Ascending aorta (tissue), 2 donors: ENCODE measurements around the gene KCNJ5. TPM values are rescaled to one million over a fixed set of nuclear protein-coding genes. Genes with fewer than 3 reads are reported as not detected.

Source experiments
- DNase-seq, 2 donors: peaks; one replicate each; pipeline ENCODE4 v3.0.0-alpha.2; 2019; ENCODE audit warnings: low spot score in 2 of 2
- H3K27ac ChIP-seq, 2 donors: fragments of 200-600 bp; sonication (generic); one replicate each; pipeline ENCODE4 v1.5.1; 2016 to 2017; ENCODE audit warnings: mild to moderate bottlenecking in 1 of 2
- H3K27me3 ChIP-seq: fragments of 200-600 bp; sonication (generic); one replicate; pipeline ENCODE4 v1.5.1; 2017
- H3K36me3 ChIP-seq, 2 donors: fragments of 200-600 bp; sonication (generic); one replicate each; pipeline ENCODE4 v1.5.1; 2016
- H3K4me1 ChIP-seq, 2 donors: fragments of 200-600 bp; sonication (generic); one replicate each; pipeline ENCODE4 v1.5.1; 2016 to 2017; ENCODE audit warnings: mild to moderate bottlenecking in 1 of 2
- H3K4me3 ChIP-seq, 2 donors: fragments of 200-600 bp; sonication (generic); one replicate each; pipeline ENCODE4 v1.5.1; 2016 to 2017; ENCODE audit warnings: mild to moderate bottlenecking in 1 of 2
- H3K9me3 ChIP-seq, 2 donors: fragments of 200-600 bp; sonication (generic); one replicate each; pipeline ENCODE4 v1.5.1; 2016
- intact Hi-C: fragments of 100-400 bp; cut with DNase I; formaldehyde crosslinking; loops from one replicate; pipeline ENCODE4 v1.15.1; 2023
- total RNA-seq: library from RNA; depleted of rRNA; stranded (reverse); fragments of >200 nt; gene quantifications from one replicate; pipeline ENCODE4 v1.1.0, GENCODE V29; 2016
- TF ChIP-seq, protein P1 (sequence below), 3 experiments: fragments of 200-600 bp in 2 of 3; fragments of 450-650 bp in 1 of 3; sonication (generic) in 2 of 3; IDR thresholded peaks; one replicate each; pipeline ENCODE4 v1.5.1; 2016 to 2019; ENCODE audit warnings: antibody characterized with exemption in 3 of 3, mild to moderate bottlenecking in 1 of 3, moderate library complexity in 1 of 3

KCNJ5 gene
- total RNA-seq, 1 donor from 2014 or later, result 0.53 TPM

DNA sequence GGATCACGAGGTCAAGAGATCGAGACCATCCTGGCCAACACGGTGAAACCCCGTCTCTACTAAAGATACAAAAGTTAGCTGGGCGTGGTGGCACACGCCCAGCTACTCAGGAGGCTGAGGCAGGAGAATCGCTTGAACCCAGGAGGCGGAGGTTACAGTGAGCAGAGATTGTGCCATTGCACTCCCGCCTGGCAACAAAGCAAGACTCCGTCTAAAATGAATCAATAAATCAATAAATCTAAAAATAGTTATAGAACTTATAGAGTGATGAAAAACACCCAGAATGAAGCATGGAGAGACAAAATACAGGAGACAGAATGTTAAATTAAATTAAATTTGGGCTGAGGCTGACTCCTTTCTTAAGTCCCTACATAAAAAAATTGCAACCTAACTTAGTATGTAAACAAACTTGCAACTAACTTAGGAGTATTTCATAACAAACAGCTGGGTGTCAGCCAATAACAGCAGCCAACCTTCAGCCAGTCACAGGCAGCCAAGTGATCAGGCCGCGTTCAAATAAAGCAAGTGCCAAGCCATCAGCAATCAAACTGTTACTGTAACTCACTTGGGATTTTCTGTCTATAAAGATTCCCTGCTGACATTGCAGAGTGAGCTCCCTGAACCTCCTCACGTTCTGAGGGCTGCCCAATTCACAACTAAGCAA, 58.8 kb downstream of the KCNJ5 start:
- TF ChIP-seq, protein P1, sequence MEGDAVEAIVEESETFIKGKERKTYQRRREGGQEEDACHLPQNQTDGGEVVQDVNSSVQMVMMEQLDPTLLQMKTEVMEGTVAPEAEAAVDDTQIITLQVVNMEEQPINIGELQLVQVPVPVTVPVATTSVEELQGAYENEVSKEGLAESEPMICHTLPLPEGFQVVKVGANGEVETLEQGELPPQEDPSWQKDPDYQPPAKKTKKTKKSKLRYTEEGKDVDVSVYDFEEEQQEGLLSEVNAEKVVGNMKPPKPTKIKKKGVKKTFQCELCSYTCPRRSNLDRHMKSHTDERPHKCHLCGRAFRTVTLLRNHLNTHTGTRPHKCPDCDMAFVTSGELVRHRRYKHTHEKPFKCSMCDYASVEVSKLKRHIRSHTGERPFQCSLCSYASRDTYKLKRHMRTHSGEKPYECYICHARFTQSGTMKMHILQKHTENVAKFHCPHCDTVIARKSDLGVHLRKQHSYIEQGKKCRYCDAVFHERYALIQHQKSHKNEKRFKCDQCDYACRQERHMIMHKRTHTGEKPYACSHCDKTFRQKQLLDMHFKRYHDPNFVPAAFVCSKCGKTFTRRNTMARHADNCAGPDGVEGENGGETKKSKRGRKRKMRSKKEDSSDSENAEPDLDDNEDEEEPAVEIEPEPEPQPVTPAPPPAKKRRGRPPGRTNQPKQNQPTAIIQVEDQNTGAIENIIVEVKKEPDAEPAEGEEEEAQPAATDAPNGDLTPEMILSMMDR (IDR thresholded peaks at IDR 0.05), result no peak
- no peak overlapping the region for H3K4me3 ChIP-seq
- intact Hi-C loops, result no loop called here
- no peak for DNase-seq
- no peaks in the 10 kb centered on the region for H3K27me3 ChIP-seq
- H3K4me1 ChIP-seq, result no peaks in the 10 kb centered on the region
- no peaks in the 10 kb centered on the region for H3K36me3 ChIP-seq
- no peaks in the 10 kb centered on the region for H3K9me3 ChIP-seq
- H3K27ac ChIP-seq, result no peak overlapping the region

DNA sequence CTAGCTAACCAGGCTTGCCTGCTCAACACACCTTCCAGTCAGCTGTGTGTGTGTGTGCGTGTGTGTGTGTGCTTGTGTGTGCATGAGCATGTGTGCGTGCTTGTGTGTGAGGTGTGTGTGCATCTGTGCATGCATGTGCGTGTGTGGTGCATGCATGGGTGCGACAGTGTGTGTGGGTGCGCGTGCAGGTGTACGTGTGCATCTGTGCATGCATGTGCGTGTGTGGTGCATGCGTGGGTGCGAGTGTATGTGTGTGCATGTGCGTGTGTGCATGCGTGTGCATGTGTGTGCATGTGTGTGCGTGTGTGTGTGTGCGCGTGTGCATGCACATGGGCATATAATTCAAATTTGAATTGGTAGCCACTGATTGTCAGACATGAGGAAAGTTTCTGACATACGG, 62.0 kb downstream of the KCNJ5 start:
- Histone ChIP-seq H3K9me3 (no peaks in the 10 kb centered on the region), H3K27me3 (no peaks in the 10 kb centered on the region), H3K4me1 (no peaks in the 10 kb centered on the region), H3K27ac (no peak overlapping the region), H3K36me3 (no peaks in the 10 kb centered on the region), H3K4me3 (no peak overlapping the region)
- DNase-seq, result no peak
- TF ChIP-seq, protein P1 (IDR thresholded peaks at IDR 0.05), result no peak
- intact Hi-C loops, result no loop called here

DNA sequence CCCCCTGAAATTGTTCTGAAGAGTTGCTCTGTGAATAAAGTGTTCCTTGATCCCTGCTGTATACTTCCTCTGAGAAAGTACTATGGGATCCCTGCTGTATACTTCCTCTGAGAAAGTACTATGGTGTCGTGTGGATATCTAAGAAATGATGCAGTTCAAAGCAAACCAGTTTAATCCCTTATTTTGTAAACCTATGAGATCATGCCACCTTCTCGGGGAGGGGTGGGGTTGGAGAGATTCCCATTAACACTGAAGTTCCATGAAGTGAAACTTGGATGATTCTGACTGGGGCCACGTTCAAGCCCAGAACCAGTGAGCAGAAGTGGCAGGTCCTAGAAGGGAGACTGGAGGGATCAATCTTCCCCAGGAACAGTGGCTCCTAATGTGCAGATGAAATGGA, 64.5 kb downstream of the KCNJ5 start:
- TF ChIP-seq, protein P1 (IDR thresholded peaks at IDR 0.05), result no peak
- DNase-seq, result no peak
- intact Hi-C loops, result loop anchor here (1.0 kb wide), 1 partner anchor 71 kb away; no protein-coding TSS in a partner anchor
- H3K36me3 ChIP-seq, result no peaks in the 10 kb centered on the region
- H3K27ac ChIP-seq, result no peak overlapping the region
- no peaks in the 10 kb centered on the region for H3K9me3 ChIP-seq
- no peaks in the 10 kb centered on the region for H3K4me1 ChIP-seq
- no peak overlapping the region for H3K4me3 ChIP-seq
- H3K27me3 ChIP-seq, result no peaks in the 10 kb centered on the region

DNA sequence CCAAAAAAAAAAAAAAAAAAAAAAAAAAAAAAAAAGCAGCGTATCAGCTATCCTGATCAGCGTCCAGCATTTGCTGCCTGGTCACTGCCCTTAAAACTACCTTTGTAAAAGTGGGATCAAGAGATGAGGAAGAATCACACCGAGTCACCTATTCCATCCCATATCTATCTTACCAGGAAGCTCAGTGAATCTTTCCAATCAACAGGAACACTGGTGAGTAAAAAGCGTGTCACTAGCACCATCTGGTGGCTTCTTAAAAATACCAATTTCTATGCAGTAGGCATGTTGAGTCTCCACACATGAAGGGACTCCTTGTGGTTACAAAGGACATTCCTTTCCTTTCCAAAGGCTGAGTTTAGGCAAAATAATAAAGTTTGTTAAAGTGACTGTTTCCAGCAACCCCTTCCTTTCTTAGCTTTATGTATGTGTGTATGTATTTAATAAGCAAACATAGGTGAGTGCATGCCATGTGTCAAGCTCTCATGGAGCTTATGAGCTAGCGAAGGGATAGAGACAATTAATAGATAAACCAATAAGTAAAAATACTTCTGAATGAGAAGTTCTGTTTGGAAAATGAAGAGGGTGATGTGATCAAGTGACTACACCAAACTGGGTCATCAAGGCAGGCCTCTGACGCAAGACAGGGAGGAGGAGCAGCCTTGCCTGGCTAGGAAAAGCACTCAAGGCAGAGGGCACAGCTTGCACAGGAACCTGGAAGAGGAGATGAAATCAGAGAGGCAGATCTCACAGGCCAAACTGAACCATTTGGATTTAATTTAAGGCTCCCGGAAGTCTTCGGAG, 65.4 kb downstream of the KCNJ5 start:
- no peak overlapping the region for H3K27ac ChIP-seq
- no peaks in the 10 kb centered on the region for H3K27me3 ChIP-seq
- H3K9me3 ChIP-seq, result no peaks in the 10 kb centered on the region
- H3K4me3 ChIP-seq, result no peak overlapping the region
- DNase-seq, result no peak
- TF ChIP-seq, protein P1 (IDR thresholded peaks at IDR 0.05), result peak; percentile 54 to 74 (median 64)
- no peaks in the 10 kb centered on the region for H3K36me3 ChIP-seq
- intact Hi-C loops, result loop anchor here (1.0 kb wide), 1 partner anchor 72 kb away; no protein-coding TSS in a partner anchor
- H3K4me1 ChIP-seq, result no peaks in the 10 kb centered on the region

DNA sequence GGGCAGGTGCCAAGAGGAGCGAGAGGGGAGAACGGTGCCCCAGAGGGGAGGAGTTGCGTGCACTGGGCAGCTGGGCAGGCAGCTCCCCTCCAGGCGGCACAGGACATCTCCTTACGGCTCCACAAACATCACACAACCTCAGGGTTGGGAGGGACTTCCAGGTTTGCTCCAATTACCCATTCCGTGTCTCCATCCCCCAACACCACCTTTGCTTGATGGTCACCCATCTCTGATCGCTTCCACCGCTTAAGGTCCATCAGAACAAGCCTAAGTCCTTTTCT, 66.0 kb downstream of the KCNJ5 start:
- intact Hi-C loops, result no loop called here
- H3K9me3 ChIP-seq, result no peaks in the 10 kb centered on the region
- TF ChIP-seq, protein P1 (IDR thresholded peaks at IDR 0.05), result no peak

More for the DNA sequence above, 66.0 kb downstream of the KCNJ5 start:
- Histone ChIP-seq H3K4me1 (no peaks in the 10 kb centered on the region), H3K4me3 (no peak overlapping the region), H3K36me3 (no peaks in the 10 kb centered on the region), H3K27ac (no peak overlapping the region), H3K27me3 (no peaks in the 10 kb centered on the region)
- DNase-seq, result no peak
